Endothelial cell of umbilical vein (primary cell): ENCODE results near the gene TBX20. TPM values are rescaled to one million over a fixed set of nuclear protein-coding genes. Genes with fewer than 3 reads are reported as not detected.

ENCODE experiments used
- BruUV-seq: library from RNA; stranded (reverse); fragments of 400-500 nt; replicated peaks from 2 replicates; lab custom pipeline; 2021; lab: Mats Ljungman, UMichigan
- CTCF ChIA-PET: fragments of 300-600, 350-600 bp; sonication (Branson Sonifier 250); formaldehyde crosslinking; loops from one replicate; lab custom pipeline; 2021; ENCODE audit warnings: antibody characterized with exemption, inconsistent platforms; lab: Charles Lee
- POLR2A ChIA-PET: fragments of 300-600, 350-600 bp; sonication (Branson Sonifier 250); formaldehyde crosslinking; loops from one replicate; lab custom pipeline; 2021; ENCODE audit warnings: antibody characterized with exemption, inconsistent platforms; lab: Charles Lee
- DNase-seq: peaks from one replicate; pipeline ENCODE4 v3.0.0-alpha.2; 2011; ENCODE audit warnings: low read depth, low spot score
- FAIRE-seq: peaks from 2 replicates; lab custom pipeline; 2011; peaks lifted over from hg19 to GRCh38; lab: Jason Lieb, UNC
- H2AFZ ChIP-seq: 2 replicates; pipeline ENCODE4 v1.6.0; 2012; ENCODE audit warnings: low read depth, low read length, control low read depth, inconsistent platforms
- H3K27ac ChIP-seq: 2 replicates; pipeline ENCODE4 v1.5.1; 2011; ENCODE audit warnings: low read depth, mild to moderate bottlenecking, control low read depth, low read length, moderate library complexity; ENCODE audit not compliant: insufficient read depth
- H3K27me3 ChIP-seq, 2 experiments: 2 replicates each; pipeline versions ENCODE4 v1.6.0 to v1.6.1; 2011; ENCODE audit warnings: low read length in 2 of 2, mixed read lengths in 1 of 2; ENCODE audit not compliant: control insufficient read depth in 2 of 2, insufficient read depth in 2 of 2
- H3K36me3 ChIP-seq, 2 experiments: 2 replicates in 1 of 2; 3 replicates in 1 of 2; pipeline ENCODE4 v1.5.1; 2011; ENCODE audit warnings: low read length in 2 of 2, mild to moderate bottlenecking in 1 of 2, moderate library complexity in 1 of 2; ENCODE audit not compliant: control insufficient read depth in 2 of 2, insufficient read depth in 2 of 2; ENCODE audit errors: extremely low read depth in 1 of 2
- H3K4me1 ChIP-seq: 3 replicates; pipeline ENCODE4 v1.5.1; 2011; ENCODE audit warnings: mild to moderate bottlenecking, low read length; ENCODE audit not compliant: control insufficient read depth, insufficient read depth; ENCODE audit errors: extremely low read depth
- H3K4me2 ChIP-seq: 2 replicates; pipeline ENCODE4 v1.6.1; 2011; ENCODE audit warnings: low read length, control low read depth, mixed read lengths; ENCODE audit not compliant: insufficient read depth
- H3K4me3 ChIP-seq, 3 experiments: fragments of 200-600 bp in 1 of 3; sonication (generic), shearing (Covaris generic) in 1 of 3; replicated peaks in 1 of 3; 2 replicates each; pipeline ENCODE4 v1.5.1; 2011 to 2016; ENCODE audit warnings: control low read depth in 3 of 3, low read length in 3 of 3, mild to moderate bottlenecking in 2 of 3, inconsistent platforms in 1 of 3, low read depth in 1 of 3, moderate library complexity in 1 of 3; ENCODE audit not compliant: insufficient read depth in 1 of 3
- H3K79me2 ChIP-seq: 2 replicates; pipeline ENCODE4 v1.6.0; 2012; ENCODE audit warnings: low read length, inconsistent platforms; ENCODE audit not compliant: control insufficient read depth, insufficient read depth
- H3K9ac ChIP-seq: replicated peaks from 2 replicates; pipeline ENCODE3; 2011; ENCODE audit warnings: low read length, control low read depth; ENCODE audit not compliant: insufficient read depth; ENCODE audit errors: extremely low read depth
- H3K9me1 ChIP-seq: replicated peaks from 3 replicates; pipeline ENCODE4 v1.6.0; 2011; ENCODE audit warnings: mild to moderate bottlenecking, low read length; ENCODE audit not compliant: control insufficient read depth, insufficient read depth; ENCODE audit errors: extremely low read depth
- H3K9me3 ChIP-seq: replicated peaks from 2 replicates; pipeline ENCODE4 v1.5.1; 2012; ENCODE audit warnings: low read length, inconsistent platforms; ENCODE audit not compliant: control insufficient read depth, insufficient read depth
- H4K20me1 ChIP-seq: replicated peaks from 2 replicates; pipeline ENCODE3; 2011; ENCODE audit warnings: mild to moderate bottlenecking, low read length; ENCODE audit not compliant: control insufficient read depth, insufficient read depth; ENCODE audit errors: extremely low read depth
- CTCF ChIP-seq, 2 donors: IDR thresholded peaks; 1 replicate in 1 of 2; 2 replicates in 1 of 2; pipeline ENCODE4 v1.5.1; 2011; ENCODE audit warnings: low read length in 2 of 2, mild to moderate bottlenecking in 2 of 2, moderate library complexity in 2 of 2, control low read depth in 1 of 2, inconsistent platforms in 1 of 2, low read depth in 1 of 2; ENCODE audit not compliant: insufficient read depth in 1 of 2; ENCODE audit errors: extremely low read depth in 1 of 2
- EZH2 ChIP-seq: IDR thresholded peaks from 2 replicates; pipeline ENCODE4 v1.6.1; 2012; ENCODE audit warnings: borderline replicate concordance, low read depth, mild to moderate bottlenecking, moderate library complexity, low read length, inconsistent platforms; ENCODE audit not compliant: severe bottlenecking
- FOS ChIP-seq: IDR thresholded peaks from 2 replicates; pipeline ENCODE4 v1.6.1; 2011; ENCODE audit warnings: mild to moderate bottlenecking, low read length, moderate library complexity, borderline replicate concordance; ENCODE audit not compliant: insufficient read depth
- GATA2 ChIP-seq: IDR thresholded peaks from 2 replicates; pipeline ENCODE4 v1.7.0; 2011; ENCODE audit warnings: low read depth, mild to moderate bottlenecking, moderate library complexity, mixed read lengths, low read length; ENCODE audit not compliant: insufficient read length, insufficient read depth
- JUN ChIP-seq: IDR thresholded peaks from 2 replicates; pipeline ENCODE4 v1.6.1; 2011; ENCODE audit warnings: borderline replicate concordance, low read depth; ENCODE audit not compliant: insufficient read length, insufficient read depth
- MAX ChIP-seq: IDR thresholded peaks from 2 replicates; pipeline ENCODE4 v1.6.1; 2011; ENCODE audit not compliant: insufficient read depth, insufficient read length
- MYC ChIP-seq: IDR thresholded peaks from one replicate; pipeline ENCODE4 v1.6.1; 2011; ENCODE audit warnings: mild to moderate bottlenecking, low read depth, low read length
- POLR2A ChIP-seq: IDR thresholded peaks from 2 replicates; pipeline ENCODE4 v1.6.1; 2012; ENCODE audit warnings: low read depth, mild to moderate bottlenecking, control low read depth, low read length
- POLR2AphosphoS5 ChIP-seq: IDR thresholded peaks from 2 replicates; pipeline ENCODE4 v1.6.1; 2012; ENCODE audit warnings: low read depth, mild to moderate bottlenecking, control low read depth, low read length, moderate library complexity; ENCODE audit not compliant: insufficient read depth
- dilution Hi-C: fragments of 300-500 bp; cut with MboI; formaldehyde crosslinking; loops from one replicate; pipeline ENCODE4 v1.15.0; 2019; ENCODE audit warnings: low sequenced_read_pairs; ENCODE audit not compliant: extremely low pct_ligation_motif_present
- intact Hi-C: fragments of 100-400 bp; cut with micrococcal nuclease; formaldehyde crosslinking; loops from one replicate; pipeline ENCODE4 v1.10.0; 2022
- polyA plus RNA-seq, 4 experiments: library from polyadenylated mRNA; depleted of rRNA in 3 of 4; stranded (reverse) in 3 of 4; unstranded in 1 of 4; fragments of >200 nt; gene quantifications; 2 replicates each; pipeline versions ENCODE4 v1.2.1 to v1.2.3, GENCODE V29; 2011 to 2012; ENCODE audit warnings: missing spikeins in 1 of 4
- total RNA-seq: library from RNA; stranded (reverse); gene quantifications from 2 replicates; pipeline ENCODE4 v1.2.3, GENCODE V29; 2021

The TBX20 gene
- total and polyA plus RNA-seq, 2 donors (not counting 3 experiments of a cell fraction or from before 2014, with no cell fraction given), result not detected

GRCh38 chr7:35263396-35263795, 9.5 kb upstream of the TBX20 start:
- no peak overlapping the region for H3K27ac ChIP-seq
- no TSS peak for BruUV-seq
- H3K4me1 ChIP-seq, result no peaks in the 10 kb centered on the region
- DNase-seq (no peak), FAIRE-seq (no peak)
- H3K36me3 ChIP-seq, result no peaks in the 10 kb centered on the region
- TF ChIP-seq CTCF (IDR thresholded peaks at IDR 0.05; ENCODE audit: extremely low read depth in 1 of 2, insufficient read depth in 1 of 2, low read depth in 1 of 2, low read length in 2 of 2) (no peak), POLR2AphosphoS5 (no peak), JUN (no peak), POLR2A (no peak), FOS (no peak), GATA2 (no peak), MAX (no peak), EZH2 (no peak), MYC (no peak)
- no peak overlapping the region for H3K4me3 ChIP-seq
- no peaks in the 10 kb centered on the region for H4K20me1 ChIP-seq
- H3K9me1 ChIP-seq, result no peaks in the 10 kb centered on the region
- no peaks in the 10 kb centered on the region for H3K9me3 ChIP-seq
- H2AFZ ChIP-seq, result no peak overlapping the region
- H3K27me3 ChIP-seq, result peaks cover 49 to 60% of the 10 kb centered on the region in 2 experiments
- intact Hi-C loops, result no loop called here
- H3K4me2 ChIP-seq, result no peak overlapping the region
- ChIA-PET POLR2A (no interaction called here), CTCF (no interaction called here)
- no peak overlapping the region for H3K9ac ChIP-seq
- no peaks in the 10 kb centered on the region for H3K79me2 ChIP-seq
- dilution Hi-C loops, result no loop called here
